Measurements from ENCODE around the gene LACC1. TPM values are rescaled to one million over a fixed set of nuclear protein-coding genes. Genes with fewer than 3 reads are reported as not detected.

Gene LACC1
- total and polyA plus RNA-seq, 2 of the 8 experiments (the other 6 are each of a cell fraction or from before 2014, with no cell fraction given): 0.57 to 3.6 TPM

- H3K18ac ChIP-seq (ENCODE audit: extremely low read depth, low read length): no peak overlapping the region
- no peak for DNase-seq (ENCODE audit: low read depth in 1 of 2, low spot score in 2 of 2)
- TF ChIP-seq SIN3A (conservative IDR thresholded peaks at IDR 0.05 in 1 of 2, IDR thresholded peaks at IDR 0.05 in 1 of 2; ENCODE audit: low read depth in 1 of 2, low read length in 2 of 2) (no peak), ZNF274 (IDR thresholded peaks at IDR 0.05; ENCODE audit: borderline replicate concordance, extremely low read depth, low read length) (no peak), EZH2 (IDR thresholded peaks at IDR 0.05; ENCODE audit: low read depth, low read length, severe bottlenecking) (no peak), RXRA (IDR thresholded peaks at IDR 0.05; ENCODE audit: insufficient read depth, low read depth, low read length) (no peak), EP300 (IDR thresholded peaks at IDR 0.05; ENCODE audit: borderline replicate concordance in 1 of 2, low read depth in 2 of 2, low read length in 2 of 2) (no peak), HDAC6 (IDR thresholded peaks at IDR 0.05; ENCODE audit: low read depth, low read length) (no peak), NANOG (IDR thresholded peaks at IDR 0.05; ENCODE audit: insufficient read depth, low read depth, low read length, poor library complexity, severe bottlenecking) (no peak), USF2 (IDR thresholded peaks at IDR 0.05; ENCODE audit: low read length) (no peak), RAD21 (IDR thresholded peaks at IDR 0.05 in 1 of 2, conservative IDR thresholded peaks at IDR 0.05 in 1 of 2; ENCODE audit: low read depth in 2 of 2, low read length in 2 of 2) (no peak), RFX5 (IDR thresholded peaks at IDR 0.05; ENCODE audit: borderline replicate concordance, low read depth, low read length) (no peak), SAP30 (IDR thresholded peaks at IDR 0.05; ENCODE audit: insufficient read depth, insufficient replicate concordance, low read length) (no peak)
These were observed 3.9 kb downstream of the LACC1 start for GRCh38 chr13:43883631-43884030.

More at GRCh38 chr13:43883631-43884030, 3.9 kb downstream of the LACC1 start:
- no peak for FAIRE-seq
- Histone ChIP-seq H3K9ac (replicated peaks in 1 of 4; ENCODE audit: extremely low read depth in 1 of 4, low read depth in 3 of 4, low read length in 3 of 4) (no peak overlapping the region), H3K27ac (ENCODE audit: low read depth, low read length) (no peak overlapping the region), H2BK5ac (ENCODE audit: low read depth, low read length) (no peak overlapping the region), H3K23me2 (ENCODE audit: low read depth, low read length) (peaks cover 7% of the 10 kb centered on the region; the same call in 1 of the 2 replicates), H3K36me3 (ENCODE audit: control insufficient read depth in 2 of 4, insufficient read depth in 4 of 4, low read length in 3 of 4) (no peaks in the 10 kb centered on the region), H3K14ac (ENCODE audit: insufficient read length) (no peak overlapping the region), H3K27me3 (replicated peaks in 1 of 4; ENCODE audit: control insufficient read depth in 3 of 4, extremely low read depth in 1 of 4, insufficient read depth in 3 of 4, low read length in 3 of 4) (peaks cover 0 to 8% (median 4%) of the 10 kb centered on the region in 4 experiments; a peak in 4 of 7 replicates), H3K56ac (replicated peaks; ENCODE audit: insufficient read length, low read depth, low read length) (no peak overlapping the region), H3K4me1 (replicated peaks in 1 of 4; ENCODE audit: control insufficient read depth in 3 of 4, insufficient read depth in 4 of 4, low read length in 3 of 4) (peaks cover 0 to 3% (median 1%) of the 10 kb centered on the region in 4 experiments; a peak in 4 of 7 replicates), H3K23ac (ENCODE audit: insufficient read length) (no peak overlapping the region), H2AFZ (ENCODE audit: low read length) (no peak overlapping the region), H3K4me2 (ENCODE audit: insufficient read depth in 1 of 2, low read depth in 2 of 2, low read length in 2 of 2) (no peak overlapping the region), H3K9me3 (ENCODE audit: insufficient read depth in 2 of 2, low read depth in 1 of 2, low read length in 1 of 2) (no peaks in the 10 kb centered on the region), H2BK20ac (ENCODE audit: low read length) (no peak overlapping the region), H2BK15ac (ENCODE audit: low read length) (no peak overlapping the region), H4K91ac (replicated peaks; ENCODE audit: insufficient read length, low read length) (no peak overlapping the region), H2AK5ac (ENCODE audit: low read depth, low read length) (no peak overlapping the region), H4K5ac (ENCODE audit: insufficient read length, low read depth, low read length) (no peak overlapping the region), H4K20me1 (replicated peaks in 1 of 2; ENCODE audit: control insufficient read depth in 1 of 2, insufficient read depth in 2 of 2, low read length in 2 of 2) (no peaks in the 10 kb centered on the region), H3K79me1 (ENCODE audit: low read depth, low read length) (no peaks in the 10 kb centered on the region), H3K79me2 (ENCODE audit: control insufficient read depth in 1 of 2, insufficient read depth in 2 of 2, low read length in 2 of 2) (no peaks in the 10 kb centered on the region), H4K8ac (ENCODE audit: extremely low read depth, insufficient read depth, low read length) (no peak overlapping the region), H3K4me3 (ENCODE audit: extremely low read depth in 1 of 4, insufficient read depth in 2 of 4, low read depth in 3 of 4, low read length in 4 of 4) (no peak overlapping the region), H3K4ac (replicated peaks; ENCODE audit: insufficient read length, low read depth, low read length) (no peak overlapping the region), H2BK120ac (replicated peaks; ENCODE audit: low read depth, low read length) (no peak overlapping the region), H2BK12ac (ENCODE audit: low read depth, low read length) (no peak overlapping the region)
- ChIA-PET POLR2A (ENCODE audit: partially characterized antibody) (interaction anchor here (1.1 kb wide), 1 partner anchor 552 kb away, joined by 3 read pairs; no protein-coding TSS in a partner anchor), CTCF (ENCODE audit: partially characterized antibody) (no interaction called here)
- 87% methylated on average over 3 of the region's 3 CpGs; no CpG with 5 or more reads in 1 of the 2 experiments for WGBS, 2 experiments (ENCODE audit: extremely low coverage in 1 of 2, insufficient coverage in 1 of 2, insufficient read length in 1 of 2, insufficient replicate concordance in 2 of 2, low coverage in 1 of 2, low lambda C conversion rate in 2 of 2, missing lambda C conversion rate in 1 of 2)
